ENCODE results near the gene AMFR.
A peak's percentile ranks its signal among the peaks of the same experiment; 100 is the strongest.
"Not testable (repeated sequence)": the region's sequence is repeated elsewhere in the genome, so short reads cannot be mapped to it uniquely, and the experiment has no call there.

AMFR gene

GRCh38 chr16:56400458-56400857 lies 24.9 kb downstream of the AMFR start:
- DNase-seq (ENCODE audit: low read depth) = no peak
- no peak for TF ChIP-seq CTCF (conservative IDR thresholded peaks at IDR 0.05; ENCODE audit: control insufficient read depth, insufficient read depth, low read depth, low read length)
- no peak overlapping the region for H3K4me3 ChIP-seq (ENCODE audit: control insufficient read depth, low read depth, low read length)

- no peak for DNase-seq (ENCODE audit: low read depth)
- H3K4me3 ChIP-seq (ENCODE audit: control insufficient read depth, low read depth, low read length) = no peak overlapping the region
- no peak for TF ChIP-seq CTCF (conservative IDR thresholded peaks at IDR 0.05; ENCODE audit: control insufficient read depth, insufficient read depth, low read depth, low read length)
These were observed 25.9 kb downstream of the AMFR start for GRCh38 chr16:56399486-56399885.

GRCh38 chr16:56399047-56399446 lies 26.3 kb downstream of the AMFR start:
- DNase-seq (ENCODE audit: low read depth) = no peak
- no peak for TF ChIP-seq CTCF (conservative IDR thresholded peaks at IDR 0.05; ENCODE audit: control insufficient read depth, insufficient read depth, low read depth, low read length)
- H3K4me3 ChIP-seq (ENCODE audit: control insufficient read depth, low read depth, low read length) = no peak overlapping the region

GRCh38 chr16:56396724-56397123 lies 28.6 kb downstream of the AMFR start:
- DNase-seq (ENCODE audit: low read depth); H3K4me3 ChIP-seq (ENCODE audit: control insufficient read depth, low read depth, low read length): not testable (repeated sequence)

GRCh38 chr16:56389554-56389953 lies 35.8 kb downstream of the AMFR start:
- H3K4me3 ChIP-seq (ENCODE audit: control insufficient read depth, low read depth, low read length) = no peak overlapping the region
- TF ChIP-seq CTCF (conservative IDR thresholded peaks at IDR 0.05; ENCODE audit: control insufficient read depth, insufficient read depth, low read depth, low read length) = no peak
- peak; percentile 100 for DNase-seq (ENCODE audit: low read depth)

GRCh38 chr16:56388209-56388608 lies 37.1 kb downstream of the AMFR start:
- TF ChIP-seq CTCF (conservative IDR thresholded peaks at IDR 0.05; ENCODE audit: control insufficient read depth, insufficient read depth, low read depth, low read length) = no peak
- peak; percentile 67 for DNase-seq (ENCODE audit: low read depth)
- no peak overlapping the region for H3K4me3 ChIP-seq (ENCODE audit: control insufficient read depth, low read depth, low read length)

GRCh38 chr16:56387396-56387795 lies 37.9 kb downstream of the AMFR start:
- no peak for TF ChIP-seq CTCF (conservative IDR thresholded peaks at IDR 0.05; ENCODE audit: control insufficient read depth, insufficient read depth, low read depth, low read length)
- no peak for DNase-seq (ENCODE audit: low read depth)
- H3K4me3 ChIP-seq (ENCODE audit: control insufficient read depth, low read depth, low read length) = no peak overlapping the region

Measured in fibroblast of mammary gland (primary cell).